Posterior cingulate gyrus (tissue), 11 donors: Measurements from ENCODE around the gene CDPF1.
"Not testable (repeated sequence)": the region's sequence is repeated elsewhere in the genome, so short reads cannot be mapped to it uniquely, and the experiment has no call there.

Source experiments
- DNase-seq, 10 donors: peaks; one replicate each; pipeline versions ENCODE4 v3.0.0 to v3.0.0-alpha.2; 2020 to 2021; ENCODE audit warnings: mixed read lengths in 3 of 10
- intact Hi-C: fragments of 100-400 bp; cut with DNase I; formaldehyde crosslinking; loops from one replicate; pipeline ENCODE4 v1.15.1; 2023

CDPF1 gene

DNA sequence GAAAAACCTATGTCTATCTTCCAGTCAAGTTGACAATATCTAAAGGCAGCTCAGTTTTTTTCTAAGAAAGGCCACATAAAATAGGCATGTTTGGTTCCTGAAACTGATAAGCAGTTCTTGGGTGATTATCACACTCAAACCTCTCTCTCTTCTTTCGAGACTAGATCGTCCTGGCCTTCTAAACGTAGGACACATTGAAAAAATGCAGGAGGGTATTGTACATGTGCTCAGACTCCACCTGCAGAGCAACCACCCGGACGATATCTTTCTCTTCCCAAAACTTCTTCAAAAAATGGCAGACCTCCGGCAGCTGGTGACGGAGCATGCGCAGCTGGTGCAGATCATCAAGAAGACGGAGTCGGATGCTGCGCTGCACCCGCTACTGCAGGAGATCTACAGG, 15.1 kb downstream of the CDPF1 start:
- intact Hi-C loops: no loop called here
- peak in 2 of 10 donors; percentile 43 to 45 for DNase-seq

DNA sequence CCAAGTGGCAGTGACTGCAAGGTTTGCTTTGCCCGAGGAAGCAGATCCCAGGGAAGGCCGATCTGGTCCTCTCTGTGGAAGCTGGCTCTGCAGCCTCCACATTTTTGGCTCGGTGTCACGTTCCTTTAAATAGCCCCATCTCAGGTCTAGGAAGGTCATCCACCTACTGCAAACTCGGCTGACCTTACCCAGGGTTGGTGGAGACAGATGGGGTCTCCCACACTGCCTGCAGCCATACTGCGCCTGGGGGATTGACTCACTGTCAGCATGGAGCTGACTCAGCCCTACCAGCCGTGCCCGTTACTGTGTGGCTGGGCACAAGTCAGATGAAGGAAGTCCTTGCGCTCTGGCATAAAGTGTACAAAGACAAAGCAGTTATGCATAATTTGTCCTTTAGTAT, 16.9 kb downstream of the CDPF1 start:
- intact Hi-C loops: no loop called here
- DNase-seq: peak in 9 of 10 donors; percentile 44 to 92 (median 55)

GRCh38 chr22:46230262-46230901, 19.7 kb downstream of the CDPF1 start:
- intact Hi-C loops: no loop called here
- DNase-seq: peak in 1 of 10 donors; percentile 16

- intact Hi-C loops: no loop called here
Measured at GRCh38 chr22:46229701-46230100, 20.4 kb downstream of the CDPF1 start.

DNA sequence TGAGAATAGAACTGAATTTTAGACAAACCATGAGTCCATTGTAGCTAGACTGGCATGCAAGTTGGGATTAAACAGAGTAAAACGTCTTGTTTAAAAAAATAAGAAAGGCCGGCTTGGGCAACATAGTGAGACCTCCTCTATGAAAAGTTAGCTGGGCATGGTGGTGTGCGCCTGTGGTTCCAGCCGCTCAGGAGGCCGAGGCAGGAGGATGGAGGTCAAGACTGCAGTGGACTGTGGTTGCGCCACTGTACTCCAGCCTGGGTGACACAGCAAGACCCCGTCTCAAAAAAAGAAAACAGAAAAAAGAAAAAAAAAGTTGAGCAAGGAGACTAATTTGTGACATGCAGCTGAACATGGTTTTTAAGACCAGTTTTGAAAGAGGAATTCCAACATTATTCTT, 23.5 kb downstream of the CDPF1 start:
- intact Hi-C loops: no loop called here
- DNase-seq: peak in 1 of 10 donors; percentile 58

More at GRCh38 chr22:46229701-46230100, 20.4 kb downstream of the CDPF1 start:
- peak in 1 of 10 donors; percentile 38 for DNase-seq

GRCh38 chr22:46225631-46226030, 24.5 kb downstream of the CDPF1 start:
- peak in 1 of 10 donors; percentile 2 for DNase-seq
- intact Hi-C loops: no loop called here

- intact Hi-C loops: no loop called here
- DNase-seq: peak in 1 of 10 donors; percentile 52
Measured at GRCh38 chr22:46224898-46225290, 25.2 kb downstream of the CDPF1 start.

GRCh38 chr22:46224044-46224897, 25.8 kb downstream of the CDPF1 start:
- intact Hi-C loops: no loop called here

DNA sequence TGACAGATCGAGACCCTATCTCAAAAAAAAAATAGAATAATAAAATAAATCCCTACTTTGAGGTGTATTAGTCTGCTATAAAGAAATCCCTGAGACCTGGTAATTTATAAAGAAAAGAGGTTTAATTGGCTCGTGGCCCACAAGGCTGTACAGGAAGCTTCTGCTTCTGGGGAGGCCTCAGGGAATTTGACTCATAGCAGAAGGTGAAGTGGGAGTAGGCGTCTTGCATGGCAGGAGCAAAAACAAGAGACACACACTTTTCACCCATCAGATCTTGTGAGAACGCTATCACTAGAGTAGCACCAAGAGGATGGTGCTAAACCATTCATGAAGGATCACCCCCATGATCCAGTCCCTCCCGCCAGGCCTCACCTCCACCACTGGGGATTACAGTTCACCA, 29.2 kb downstream of the CDPF1 start:
- intact Hi-C loops: no loop called here
- DNase-seq: peak in 1 of 10 donors; percentile 16

More at GRCh38 chr22:46224044-46224897, 25.8 kb downstream of the CDPF1 start:
- DNase-seq: peak in 1 of 10 donors; percentile 76

DNA sequence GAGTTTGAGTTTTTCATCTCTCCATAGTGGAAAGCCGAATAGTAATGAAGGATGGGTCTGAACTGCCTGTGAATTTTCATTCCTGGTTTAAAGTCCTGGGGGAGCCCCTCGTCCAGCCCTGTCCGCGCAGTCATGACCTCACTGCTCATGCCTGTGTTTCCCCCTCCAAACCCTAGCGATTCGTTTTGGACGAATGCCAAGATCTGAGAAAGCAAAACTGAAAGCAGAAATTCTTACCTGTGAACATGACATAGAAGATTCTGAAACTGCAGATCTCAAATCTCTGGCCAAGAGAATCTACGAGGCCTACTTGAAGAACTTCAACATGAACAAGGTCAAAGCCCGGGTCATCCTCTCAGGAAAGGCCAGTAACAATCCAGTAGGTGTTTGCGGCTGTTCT, 30.5 kb downstream of the CDPF1 start:
- peak in 1 of 10 donors; percentile 3 for DNase-seq
- intact Hi-C loops: no loop called here

GRCh38 chr22:46214616-46215015, 35.5 kb downstream of the CDPF1 start:
- intact Hi-C loops: no loop called here
- DNase-seq: peak in 2 of 10 donors; percentile 79 to 83

- intact Hi-C loops: no loop called here
- peak in 1 of 10 donors; percentile 76 for DNase-seq
Measured at GRCh38 chr22:46214149-46214548, 35.9 kb downstream of the CDPF1 start.

DNA sequence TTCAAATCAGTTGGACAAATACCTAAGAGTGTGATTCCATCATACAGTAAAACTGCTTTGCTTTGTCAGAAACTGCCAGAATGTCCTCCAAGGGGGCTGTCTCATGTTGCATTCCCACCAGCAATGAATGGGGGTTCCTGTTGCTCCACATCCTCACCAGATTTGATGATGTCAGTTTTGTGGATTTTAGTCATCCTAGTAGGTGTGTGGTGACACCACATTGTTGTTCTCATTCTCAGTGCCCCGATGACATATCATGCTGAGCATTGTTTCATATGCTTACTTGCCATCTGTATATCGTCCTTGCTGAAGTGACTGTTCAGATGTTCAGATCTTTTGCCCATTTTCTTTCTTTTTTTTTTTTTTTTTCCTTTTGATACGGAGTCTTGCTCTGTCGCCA, 37.0 kb downstream of the CDPF1 start:
- DNase-seq: no peak
- intact Hi-C loops: no loop called here

- intact Hi-C loops: no loop called here
- DNase-seq: peak in 1 of 10 donors; percentile 31
Measured at GRCh38 chr22:46212195-46212594, 37.9 kb downstream of the CDPF1 start.

DNA sequence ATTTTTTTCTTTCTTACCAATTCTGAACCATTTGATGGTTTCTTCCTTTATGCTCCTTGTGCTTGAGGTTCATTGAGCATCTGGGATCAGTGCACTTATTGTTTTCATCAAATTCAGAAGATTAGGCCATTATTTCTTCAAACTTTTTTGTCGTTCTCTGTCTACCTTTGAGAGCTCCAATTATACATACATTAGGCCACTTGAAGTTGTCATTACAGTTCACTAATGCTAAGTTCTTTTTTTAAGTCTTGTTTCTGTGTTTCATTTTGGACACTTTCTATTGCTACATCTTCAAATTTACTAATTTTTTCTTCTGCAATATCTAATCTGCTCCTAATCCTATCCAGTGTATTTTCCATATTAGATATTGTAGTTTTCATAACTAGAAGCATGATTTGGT, 40.8 kb downstream of the CDPF1 start:
- intact Hi-C loops: no loop called here
- DNase-seq: no peak

DNA sequence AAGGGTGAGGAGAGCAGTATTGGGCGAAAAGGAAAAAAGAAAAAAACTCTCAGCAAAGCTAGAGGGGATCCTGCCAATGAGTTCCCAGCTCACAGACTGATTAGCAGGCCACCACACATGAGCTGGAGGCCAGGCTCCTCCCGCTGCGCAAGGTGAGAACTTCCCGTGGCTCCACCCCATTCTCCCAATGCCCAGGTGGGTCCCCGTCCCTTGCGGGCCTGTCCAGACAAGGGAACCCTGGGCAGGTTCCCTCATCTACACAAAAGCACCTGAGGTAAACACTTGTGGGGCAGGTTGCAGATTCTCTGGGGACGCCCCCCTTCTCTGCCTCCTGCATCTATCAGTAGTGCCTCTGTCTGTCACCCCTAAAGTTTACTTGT, 46.5 kb downstream of the CDPF1 start:
- intact Hi-C loops: no loop called here
- DNase-seq: no peak

- intact Hi-C loops: no loop called here
- DNase-seq: no peak
Measured at GRCh38 chr22:46202897-46203600, 47.0 kb downstream of the CDPF1 start.

DNA sequence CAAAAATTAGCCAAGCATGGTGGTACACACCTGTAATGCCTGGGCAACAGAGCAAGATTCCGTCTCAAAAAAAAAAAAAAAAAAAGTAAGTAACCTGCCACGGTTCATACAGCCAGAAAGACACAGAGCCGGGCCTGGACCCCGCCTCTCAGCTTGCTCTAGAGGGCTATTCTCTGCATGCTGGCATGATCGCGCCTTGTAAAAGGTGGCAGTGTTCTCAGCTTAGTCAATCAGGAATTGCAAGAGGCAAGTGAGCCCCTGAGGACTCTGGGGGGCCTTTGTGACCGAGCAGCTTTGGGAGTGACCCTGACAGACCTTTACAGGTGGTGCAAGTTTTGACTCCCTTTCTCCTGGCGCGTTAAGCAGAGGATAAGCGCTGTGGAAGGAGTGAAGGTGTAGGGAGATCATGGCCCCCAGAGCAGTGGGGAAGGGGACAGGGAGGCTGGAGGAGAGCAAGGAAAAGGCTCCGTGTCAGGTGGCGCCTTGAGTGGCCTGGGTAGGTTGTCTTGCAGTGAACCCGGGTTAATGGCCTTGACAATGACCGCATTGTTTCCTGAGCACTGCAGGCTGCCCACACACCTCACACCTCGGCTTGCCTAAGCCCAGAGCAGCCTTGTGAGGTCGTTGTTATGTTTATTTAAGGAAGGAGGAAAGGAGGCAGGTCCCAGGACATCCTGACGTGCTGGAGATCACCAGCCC, 48.9 kb downstream of the CDPF1 start:
- intact Hi-C loops: no loop called here
- no peak for DNase-seq

- intact Hi-C loops, DNase-seq: not testable (repeated sequence)
Measured at GRCh38 chr22:46198806-46199205, 51.3 kb downstream of the CDPF1 start.

GRCh38 chr22:46198274-46198673, 51.8 kb downstream of the CDPF1 start:
- no peak for DNase-seq

More at GRCh38 chr22:46198274-46198673, 51.8 kb downstream of the CDPF1 start:
- intact Hi-C loops: no loop called here
